Fibroblast of lung (primary cell): ENCODE measurements around the gene ABCF2.

Experiments
- CTCF ChIP-seq, 2 donors: IDR thresholded peaks in 1 of 2; conservative IDR thresholded peaks in 1 of 2; 1 replicate in 1 of 2; 2 replicates in 1 of 2; pipeline ENCODE4 v1.5.1; 2011 to 2012; ENCODE audit warnings: low read length in 2 of 2, control low read depth in 1 of 2, inconsistent platforms in 1 of 2, low read depth in 1 of 2, mild to moderate bottlenecking in 1 of 2
- EZH2 ChIP-seq: IDR thresholded peaks from 2 replicates; pipeline ENCODE4 v1.5.1; 2012; ENCODE audit warnings: low read length, control low read depth, mild to moderate bottlenecking; ENCODE audit errors: missing control alignments

GRCh38 chr7:151233804-151234203 lies 6.8 kb upstream of the ABCF2 start:
- no peak for TF ChIP-seq EZH2
- TF ChIP-seq CTCF (conservative IDR thresholded peaks at IDR 0.05 in 1 of 2, IDR thresholded peaks at IDR 0.05 in 1 of 2; ENCODE audit: low read depth in 1 of 2, low read length in 2 of 2) = no peak
